GM19395 (cell line): ENCODE data around the gene FOS.
A peak's percentile ranks its signal among the peaks of the same experiment; 100 is the strongest.

Source experiments
- ATAC-seq: cut with Tn5 transposase; IDR thresholded peaks from one replicate; pipeline ENCODE4 v1.9.1; 2021; ENCODE audit warnings: mild to moderate bottlenecking, moderate library complexity; ENCODE audit not compliant: unreplicated experiment

The FOS gene

GRCh38 chr14:75249958-75250336 lies 28.7 kb upstream of the FOS start:
- ATAC-seq = peak; percentile 13

- no peak for ATAC-seq
Observed at GRCh38 chr14:75250800-75251199, 27.8 kb upstream of the FOS start.

- no peak for ATAC-seq
Observed at GRCh38 chr14:75252254-75252837, 26.3 kb upstream of the FOS start.

- no peak for ATAC-seq
Observed at GRCh38 chr14:75254381-75254822, 24.2 kb upstream of the FOS start.

- ATAC-seq = no peak
Observed at GRCh38 chr14:75254901-75255584, 23.6 kb upstream of the FOS start.

GRCh38 chr14:75258079-75258802 lies 20.4 kb upstream of the FOS start:
- no peak for ATAC-seq

GRCh38 chr14:75258803-75259509 lies 19.7 kb upstream of the FOS start:
- ATAC-seq = peak; percentile 97

- ATAC-seq = no peak
Observed at GRCh38 chr14:75259510-75259855, 19.1 kb upstream of the FOS start.

- ATAC-seq = no peak
Observed at GRCh38 chr14:75260025-75260763, 18.4 kb upstream of the FOS start.

GRCh38 chr14:75261820-75262219 lies 16.8 kb upstream of the FOS start:
- no peak for ATAC-seq

GRCh38 chr14:75262641-75263040 lies 16.0 kb upstream of the FOS start:
- ATAC-seq = no peak

GRCh38 chr14:75264036-75264435 lies 14.6 kb upstream of the FOS start:
- no peak for ATAC-seq

GRCh38 chr14:75267141-75267721 lies 11.4 kb upstream of the FOS start:
- ATAC-seq = no peak

GRCh38 chr14:75268633-75269550 lies 9.7 kb upstream of the FOS start:
- no peak for ATAC-seq

GRCh38 chr14:75271514-75271913 lies 7.1 kb upstream of the FOS start:
- ATAC-seq = no peak

GRCh38 chr14:75273272-75274049 lies 5.2 kb upstream of the FOS start:
- ATAC-seq = no peak

- ATAC-seq = no peak
Observed at GRCh38 chr14:75274050-75274898, 4.4 kb upstream of the FOS start.
